Panc1 (cell line): Measurements from ENCODE around the gene BBS9.

Experiments used
- POLR2AphosphoS5 ChIP-seq: IDR thresholded peaks from 2 replicates; pipeline ENCODE4 v1.6.1; 2012; ENCODE audit warnings: mild to moderate bottlenecking, low read depth, low read length, moderate library complexity
- REST ChIP-seq, 2 experiments: IDR thresholded peaks; 2 replicates each; pipeline ENCODE4 v1.6.1; 2011 to 2012; ENCODE audit warnings: low read depth in 2 of 2, control low read depth in 1 of 2, low read length in 1 of 2, mild to moderate bottlenecking in 1 of 2, moderate library complexity in 1 of 2; ENCODE audit not compliant: insufficient read depth in 1 of 2
- SIN3A ChIP-seq: IDR thresholded peaks from 2 replicates; pipeline ENCODE4 v1.6.1; 2012; ENCODE audit warnings: low read depth, mild to moderate bottlenecking, low read length, moderate library complexity, borderline replicate concordance; ENCODE audit not compliant: insufficient read depth
- TCF7L2 ChIP-seq: IDR thresholded peaks from 2 replicates; pipeline ENCODE4 v1.6.1; 2011; ENCODE audit warnings: mild to moderate bottlenecking, low read depth, low read length, inconsistent platforms
- TF ChIP-seq, protein P1 (sequence below): fragments of 450-650 bp; IDR thresholded peaks from 2 replicates; pipeline ENCODE4 v1.5.1; 2017; ENCODE audit warnings: mild to moderate bottlenecking

- TF ChIP-seq, protein P1, sequence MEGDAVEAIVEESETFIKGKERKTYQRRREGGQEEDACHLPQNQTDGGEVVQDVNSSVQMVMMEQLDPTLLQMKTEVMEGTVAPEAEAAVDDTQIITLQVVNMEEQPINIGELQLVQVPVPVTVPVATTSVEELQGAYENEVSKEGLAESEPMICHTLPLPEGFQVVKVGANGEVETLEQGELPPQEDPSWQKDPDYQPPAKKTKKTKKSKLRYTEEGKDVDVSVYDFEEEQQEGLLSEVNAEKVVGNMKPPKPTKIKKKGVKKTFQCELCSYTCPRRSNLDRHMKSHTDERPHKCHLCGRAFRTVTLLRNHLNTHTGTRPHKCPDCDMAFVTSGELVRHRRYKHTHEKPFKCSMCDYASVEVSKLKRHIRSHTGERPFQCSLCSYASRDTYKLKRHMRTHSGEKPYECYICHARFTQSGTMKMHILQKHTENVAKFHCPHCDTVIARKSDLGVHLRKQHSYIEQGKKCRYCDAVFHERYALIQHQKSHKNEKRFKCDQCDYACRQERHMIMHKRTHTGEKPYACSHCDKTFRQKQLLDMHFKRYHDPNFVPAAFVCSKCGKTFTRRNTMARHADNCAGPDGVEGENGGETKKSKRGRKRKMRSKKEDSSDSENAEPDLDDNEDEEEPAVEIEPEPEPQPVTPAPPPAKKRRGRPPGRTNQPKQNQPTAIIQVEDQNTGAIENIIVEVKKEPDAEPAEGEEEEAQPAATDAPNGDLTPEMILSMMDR, result no peak
- TF ChIP-seq SIN3A (no peak), POLR2AphosphoS5 (no peak), REST (IDR thresholded peaks at IDR 0.05; ENCODE audit: insufficient read depth in 1 of 2, low read depth in 2 of 2, low read length in 1 of 2) (no peak), TCF7L2 (no peak)
Measured at GRCh38 chr7:33300131-33300530, 170.8 kb downstream of the BBS9 start.
